ENCODE measurements around the gene PTDSS2.

- TF ChIP-seq ARID2 (IDR thresholded peaks at IDR 0.05) (no peak), POLR2A (conservative IDR thresholded peaks at IDR 0.05) (no peak)
Observed at GRCh38 chr11:428295-428694, 21.8 kb upstream of the PTDSS2 start.
